ENCODE measurements around the gene C19orf38.
"Not testable (repeated sequence)": the region's sequence is repeated elsewhere in the genome, so short reads cannot be mapped to it uniquely, and the experiment has no call there.

C19orf38 gene

GRCh38 chr19:10852098-10852800 lies 4.0 kb downstream of the C19orf38 start:
- DNase-seq: no peak

- no peak for DNase-seq
Measured at GRCh38 chr19:10852941-10853340, 4.7 kb downstream of the C19orf38 start.

- DNase-seq: no peak
Measured at GRCh38 chr19:10854350-10855089, 6.3 kb downstream of the C19orf38 start.

GRCh38 chr19:10855879-10856522 lies 7.8 kb downstream of the C19orf38 start:
- no peak for DNase-seq

- not testable (repeated sequence) for DNase-seq
Measured at GRCh38 chr19:10856899-10857298, 8.7 kb downstream of the C19orf38 start.

GRCh38 chr19:10858204-10858828 lies 10.1 kb downstream of the C19orf38 start:
- DNase-seq: no peak

GRCh38 chr19:10861103-10861651 lies 13.0 kb downstream of the C19orf38 start:
- DNase-seq: no peak

GRCh38 chr19:10862561-10863106 lies 14.4 kb downstream of the C19orf38 start:
- DNase-seq: no peak

GRCh38 chr19:10863107-10863717 lies 15.0 kb downstream of the C19orf38 start:
- no peak for DNase-seq

- DNase-seq: peak; percentile 69
Measured at GRCh38 chr19:10864538-10864899, 16.3 kb downstream of the C19orf38 start.

GRCh38 chr19:10866495-10866894 lies 18.3 kb downstream of the C19orf38 start:
- no peak for DNase-seq

- no peak for DNase-seq
Measured at GRCh38 chr19:10868872-10869547, 20.8 kb downstream of the C19orf38 start.

GRCh38 chr19:10869872-10870311 lies 21.7 kb downstream of the C19orf38 start:
- not testable (repeated sequence) for DNase-seq

- no peak for DNase-seq
Measured at GRCh38 chr19:10870501-10870954, 22.3 kb downstream of the C19orf38 start.

GRCh38 chr19:10870955-10871603 lies 22.9 kb downstream of the C19orf38 start, which contains the start of gene CARM1:
CARM1 (plus strand) TSS chr19:10871553; CDS start chr19:10871703, 150 bp downstream.
- DNase-seq: peak; percentile 99

- DNase-seq: peak; percentile 53
Measured at GRCh38 chr19:10871711-10872545, 23.7 kb downstream of the C19orf38 start.

- DNase-seq: no peak
Measured at GRCh38 chr19:10872546-10873107, 24.4 kb downstream of the C19orf38 start.

GRCh38 chr19:10874024-10874423 lies 25.8 kb downstream of the C19orf38 start:
- no peak for DNase-seq

- no peak for DNase-seq
Measured at GRCh38 chr19:10876459-10877240, 28.4 kb downstream of the C19orf38 start.
